Vagina (tissue), 2 donors: ENCODE results near the gene MPST. TPM values are rescaled to one million over a fixed set of nuclear protein-coding genes. Genes with fewer than 3 reads are reported as not detected.

Experiments used
- DNase-seq, 2 donors: peaks; one replicate each; pipeline ENCODE4 v3.0.0-alpha.2; 2017; ENCODE audit errors: extremely low spot score in 2 of 2
- H3K27ac ChIP-seq: fragments of 200-600 bp; sonication (generic); one replicate; pipeline ENCODE4 v1.5.1; 2019
- H3K27me3 ChIP-seq: fragments of 200-600 bp; sonication (generic); one replicate; pipeline ENCODE4 v1.5.1; 2019
- H3K36me3 ChIP-seq, 2 donors: fragments of 200-600 bp; sonication (generic); one replicate each; pipeline ENCODE4 v1.5.1; 2017 to 2019
- H3K4me1 ChIP-seq: fragments of 200-600 bp; sonication (generic); one replicate; pipeline ENCODE4 v1.5.1; 2019
- H3K4me3 ChIP-seq, 2 donors: fragments of 200-600 bp; sonication (generic); 1 replicate in 1 of 2; 2 replicates in 1 of 2; pipeline ENCODE4 v1.5.1; 2016 to 2019
- H3K9me3 ChIP-seq: fragments of 200-600 bp; sonication (generic); one replicate; pipeline ENCODE4 v1.5.1; 2019
- POLR2A ChIP-seq, 2 donors: fragments of 450-650 bp; IDR thresholded peaks; one replicate each; pipeline ENCODE4 v1.6.1; 2017; ENCODE audit warnings: antibody characterized with exemption in 2 of 2, mild to moderate bottlenecking in 2 of 2, moderate library complexity in 2 of 2
- POLR2AphosphoS5 ChIP-seq, 2 donors: sonication (generic); formaldehyde crosslinking; IDR thresholded peaks; one replicate each; pipeline ENCODE4 v1.9.0; 2017; ENCODE audit warnings: antibody characterized with exemption in 2 of 2, mild to moderate bottlenecking in 2 of 2, low read depth in 1 of 2; ENCODE audit not compliant: insufficient read depth in 1 of 2
- intact Hi-C: fragments of 100-400 bp; cut with DNase I; formaldehyde crosslinking; loops from one replicate; pipeline ENCODE4 v1.15.1; 2023
- total RNA-seq: library from RNA; depleted of rRNA; stranded (reverse); fragments of >200 nt; gene quantifications from one replicate; pipeline ENCODE4 v1.2.3, GENCODE V29; 2016
- TF ChIP-seq, protein P1 (sequence below), 3 experiments: fragments of 450-650 bp in 2 of 3; fragments of 200-600 bp in 1 of 3; sonication (generic) in 1 of 3; IDR thresholded peaks; one replicate each; pipeline ENCODE4 v1.5.1; 2017 to 2019; ENCODE audit warnings: antibody characterized with exemption in 3 of 3, mild to moderate bottlenecking in 2 of 3, moderate library complexity in 2 of 3

The MPST gene
- total RNA-seq, 1 donor from 2014 or later = 126 TPM

DNA sequence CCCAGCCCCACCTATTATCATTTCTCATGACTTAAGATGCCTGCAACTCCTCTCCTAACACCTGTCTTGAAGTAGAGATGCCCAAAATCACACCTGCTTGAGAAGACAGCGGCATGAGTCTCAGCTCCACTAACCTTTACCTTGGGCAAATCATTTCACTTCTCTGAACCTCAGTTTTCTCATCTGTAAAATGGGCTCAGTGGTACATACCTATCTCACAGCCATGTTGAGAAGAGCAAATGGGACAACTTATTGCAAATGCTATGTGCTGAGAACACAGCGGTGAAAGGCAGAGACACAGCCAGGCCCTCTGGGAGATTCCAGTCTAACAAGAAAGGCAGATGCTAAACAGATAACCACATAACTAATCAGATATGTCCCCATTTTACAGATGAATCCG is 8.1 kb upstream of the MPST start:
- no peak overlapping the region for H3K4me3 ChIP-seq
- no peaks in the 10 kb centered on the region for H3K9me3 ChIP-seq
- TF ChIP-seq POLR2AphosphoS5 (IDR thresholded peaks at IDR 0.05; ENCODE audit: insufficient read depth in 1 of 2, low read depth in 1 of 2) (no peak), POLR2A (IDR thresholded peaks at IDR 0.05) (no peak)
- TF ChIP-seq, protein P1, sequence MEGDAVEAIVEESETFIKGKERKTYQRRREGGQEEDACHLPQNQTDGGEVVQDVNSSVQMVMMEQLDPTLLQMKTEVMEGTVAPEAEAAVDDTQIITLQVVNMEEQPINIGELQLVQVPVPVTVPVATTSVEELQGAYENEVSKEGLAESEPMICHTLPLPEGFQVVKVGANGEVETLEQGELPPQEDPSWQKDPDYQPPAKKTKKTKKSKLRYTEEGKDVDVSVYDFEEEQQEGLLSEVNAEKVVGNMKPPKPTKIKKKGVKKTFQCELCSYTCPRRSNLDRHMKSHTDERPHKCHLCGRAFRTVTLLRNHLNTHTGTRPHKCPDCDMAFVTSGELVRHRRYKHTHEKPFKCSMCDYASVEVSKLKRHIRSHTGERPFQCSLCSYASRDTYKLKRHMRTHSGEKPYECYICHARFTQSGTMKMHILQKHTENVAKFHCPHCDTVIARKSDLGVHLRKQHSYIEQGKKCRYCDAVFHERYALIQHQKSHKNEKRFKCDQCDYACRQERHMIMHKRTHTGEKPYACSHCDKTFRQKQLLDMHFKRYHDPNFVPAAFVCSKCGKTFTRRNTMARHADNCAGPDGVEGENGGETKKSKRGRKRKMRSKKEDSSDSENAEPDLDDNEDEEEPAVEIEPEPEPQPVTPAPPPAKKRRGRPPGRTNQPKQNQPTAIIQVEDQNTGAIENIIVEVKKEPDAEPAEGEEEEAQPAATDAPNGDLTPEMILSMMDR (IDR thresholded peaks at IDR 0.05) = no peak
- intact Hi-C loops = no loop called here
- H3K27ac ChIP-seq = no peak overlapping the region
- no peaks in the 10 kb centered on the region for H3K27me3 ChIP-seq
- no peaks in the 10 kb centered on the region for H3K36me3 ChIP-seq
- peaks cover 21% of the 10 kb centered on the region for H3K4me1 ChIP-seq
- DNase-seq = no peak

DNA sequence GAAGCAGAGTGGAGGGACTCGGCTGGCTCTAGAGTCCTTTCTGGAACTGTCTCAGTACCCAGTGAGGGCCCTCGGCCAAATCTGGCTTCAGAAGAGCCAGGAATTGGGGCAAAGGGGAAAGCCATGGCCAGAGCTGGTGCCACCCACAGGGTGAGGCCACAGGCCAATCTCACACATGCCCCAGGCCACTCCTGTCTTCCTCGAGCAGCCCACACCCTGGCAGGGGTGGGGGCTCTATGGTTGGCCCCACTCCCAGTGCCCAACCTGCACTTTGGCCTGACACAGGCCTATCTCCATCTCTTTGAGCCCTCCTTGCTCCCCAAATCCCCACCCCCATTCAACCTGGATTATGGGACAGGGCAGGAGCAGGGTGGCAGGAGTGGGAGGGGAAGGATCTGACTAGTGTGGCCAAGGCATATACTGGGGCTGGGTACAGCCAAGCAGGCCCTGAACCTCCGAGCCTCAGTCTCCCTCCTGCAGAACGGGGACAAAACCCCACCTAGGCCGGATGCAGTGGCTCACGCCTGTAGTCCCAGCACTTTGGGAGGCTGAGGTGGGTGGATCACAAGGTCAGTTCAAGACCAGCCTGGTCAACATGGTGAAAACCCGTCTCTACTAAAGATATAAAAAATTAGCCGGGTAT is 7.2 kb upstream of the MPST start:
- Histone ChIP-seq H3K9me3 (no peaks in the 10 kb centered on the region), H3K4me3 (no peak overlapping the region), H3K27me3 (no peaks in the 10 kb centered on the region), H3K36me3 (peaks cover 0 to under 1% of the 10 kb centered on the region in 2 donors), H3K4me1 (peaks cover 30% of the 10 kb centered on the region), H3K27ac (no peak overlapping the region)
- DNase-seq = no peak
- no peak for TF ChIP-seq POLR2AphosphoS5 (IDR thresholded peaks at IDR 0.05; ENCODE audit: insufficient read depth in 1 of 2, low read depth in 1 of 2)
- TF ChIP-seq POLR2A (IDR thresholded peaks at IDR 0.05) = no peak
- TF ChIP-seq, protein P1 (IDR thresholded peaks at IDR 0.05) = no peak
- intact Hi-C loops = no loop called here

DNA sequence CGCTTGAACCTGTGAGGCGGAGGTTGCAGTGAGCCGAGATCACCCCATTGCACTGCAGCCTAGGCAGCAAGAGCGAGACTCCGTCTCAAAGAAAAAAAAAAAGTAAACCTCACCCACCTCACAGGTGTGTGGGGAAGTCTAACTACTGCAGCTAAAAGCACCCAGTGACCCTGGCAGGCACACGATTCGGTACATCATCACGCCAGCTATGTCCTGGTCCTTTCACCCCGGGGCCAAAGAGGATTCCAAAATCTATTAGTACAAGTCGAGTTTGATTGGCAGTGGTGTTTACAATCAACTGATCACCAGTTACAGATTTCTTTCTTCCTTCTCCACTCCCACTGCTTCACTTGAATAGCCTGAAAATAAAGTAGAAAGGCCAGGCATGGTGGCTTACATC is 6.6 kb upstream of the MPST start:
- Histone ChIP-seq H3K27me3 (no peaks in the 10 kb centered on the region), H3K27ac (no peak overlapping the region), H3K4me3 (no peak overlapping the region), H3K9me3 (no peaks in the 10 kb centered on the region), H3K4me1 (peaks cover 36% of the 10 kb centered on the region), H3K36me3 (peaks cover 0 to 7% of the 10 kb centered on the region in 2 donors)
- DNase-seq = no peak
- intact Hi-C loops = no loop called here
- TF ChIP-seq, protein P1 (IDR thresholded peaks at IDR 0.05) = no peak
- no peak for TF ChIP-seq POLR2A (IDR thresholded peaks at IDR 0.05)
- no peak for TF ChIP-seq POLR2AphosphoS5 (IDR thresholded peaks at IDR 0.05; ENCODE audit: insufficient read depth in 1 of 2, low read depth in 1 of 2)

DNA sequence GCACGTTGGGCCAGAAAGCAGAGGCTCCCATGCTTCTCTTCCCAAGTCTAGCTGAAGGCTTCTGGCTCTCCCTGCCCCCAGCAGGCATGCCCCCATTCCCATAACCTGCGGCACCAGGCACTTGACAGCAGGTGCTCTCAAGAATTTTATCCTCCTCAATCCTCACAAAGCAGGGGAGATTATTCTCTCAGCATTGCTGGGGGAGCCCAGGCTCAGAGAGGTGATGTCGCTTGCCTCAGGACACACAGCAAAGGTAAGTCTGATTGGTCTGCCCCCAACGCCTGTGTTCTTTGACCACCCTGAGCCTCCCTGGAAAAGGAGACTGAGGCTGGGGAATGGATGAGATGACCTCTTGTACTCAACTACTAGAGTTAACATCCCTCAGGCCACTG is 5.1 kb upstream of the MPST start:
- Histone ChIP-seq H3K36me3 (peaks cover 0 to 9% of the 10 kb centered on the region in 2 donors), H3K9me3 (no peaks in the 10 kb centered on the region), H3K27ac (no peak overlapping the region), H3K27me3 (no peaks in the 10 kb centered on the region), H3K4me3 (no peak overlapping the region), H3K4me1 (peaks cover 44% of the 10 kb centered on the region)
- no peak for TF ChIP-seq POLR2AphosphoS5 (IDR thresholded peaks at IDR 0.05; ENCODE audit: insufficient read depth in 1 of 2, low read depth in 1 of 2)
- no peak for TF ChIP-seq POLR2A (IDR thresholded peaks at IDR 0.05)
- TF ChIP-seq, protein P1 (IDR thresholded peaks at IDR 0.05) = no peak
- intact Hi-C loops = no loop called here
- DNase-seq = no peak

DNA sequence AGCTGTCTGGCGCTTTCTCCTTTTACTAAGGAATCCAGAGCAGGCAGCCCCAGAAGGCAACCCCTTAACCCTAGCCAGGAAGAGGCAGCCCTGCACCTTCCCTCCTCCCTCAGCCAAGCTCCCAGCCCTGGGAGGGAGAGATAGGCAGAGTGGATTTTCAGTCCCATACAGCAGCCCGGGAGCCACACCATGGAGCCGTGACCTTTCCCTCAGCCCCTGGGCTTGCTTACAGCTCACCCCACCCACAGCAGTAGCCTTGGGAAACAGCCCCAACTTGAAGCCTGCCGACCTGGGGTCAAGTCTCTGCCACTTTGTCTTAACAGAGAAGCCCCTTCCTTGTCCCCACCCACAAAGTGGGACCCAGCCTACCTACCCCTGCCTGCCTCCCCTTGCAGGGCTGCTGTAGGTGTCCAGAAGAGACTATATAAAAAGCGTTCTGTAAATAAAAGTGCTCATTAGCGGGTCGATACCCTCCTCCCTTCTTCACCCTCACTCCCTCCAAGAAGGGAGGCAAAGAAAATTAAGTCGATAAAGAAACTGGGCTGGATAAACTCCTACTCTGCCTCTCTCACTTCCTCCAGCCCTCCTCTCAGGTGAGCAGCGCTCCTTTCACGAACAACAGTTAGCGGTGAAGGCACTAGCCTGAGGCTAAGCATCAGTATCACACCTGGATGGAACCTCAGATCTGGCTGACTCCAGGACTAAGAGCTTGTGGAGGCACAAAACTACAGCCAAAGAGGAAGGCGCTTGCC is 4.5 kb upstream of the MPST start:
- TF ChIP-seq POLR2A (IDR thresholded peaks at IDR 0.05) (no peak), POLR2AphosphoS5 (IDR thresholded peaks at IDR 0.05; ENCODE audit: insufficient read depth in 1 of 2, low read depth in 1 of 2) (no peak)
- TF ChIP-seq, protein P1 (IDR thresholded peaks at IDR 0.05) = no peak
- Histone ChIP-seq H3K27me3 (no peaks in the 10 kb centered on the region), H3K4me1 (peaks cover 44% of the 10 kb centered on the region), H3K9me3 (no peaks in the 10 kb centered on the region), H3K4me3 (no peak overlapping the region), H3K27ac (no peak overlapping the region), H3K36me3 (peaks cover 0 to 9% of the 10 kb centered on the region in 2 donors)
- no peak for DNase-seq
- intact Hi-C loops = no loop called here
